Measurements from ENCODE around the gene CACNA2D1.

DNA sequence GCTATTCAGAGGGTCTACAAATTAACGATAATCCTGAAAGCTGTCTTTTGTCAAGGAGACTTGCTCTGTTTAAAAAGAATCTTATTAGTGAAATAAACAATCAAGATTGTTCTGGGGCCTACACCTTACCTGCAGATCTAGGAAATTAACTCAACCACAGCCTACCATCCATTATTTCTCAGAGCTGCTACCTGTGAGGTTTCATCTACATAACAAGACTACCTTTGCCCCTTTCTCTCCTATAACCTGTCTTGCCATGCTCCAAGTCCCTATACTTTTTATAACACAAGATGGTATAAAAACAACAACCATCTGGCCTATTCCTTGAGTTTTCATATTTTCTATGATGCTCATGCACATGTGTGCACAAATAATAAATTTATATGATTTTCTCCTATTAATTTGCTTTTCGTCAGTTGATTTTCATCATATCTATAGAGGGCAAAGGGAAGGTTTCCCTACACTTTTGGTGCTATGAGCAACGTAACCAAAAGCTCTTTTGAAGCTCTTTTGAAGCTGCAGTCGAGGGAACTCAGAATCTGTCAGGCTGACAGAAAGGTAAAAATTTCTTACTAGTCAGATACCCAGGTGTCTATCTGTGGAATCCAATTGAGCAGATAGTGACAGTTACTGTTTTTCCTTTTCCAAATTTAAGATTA lies 138.1 kb downstream of the CACNA2D1 start:
- TF ChIP-seq POLR2A (IDR thresholded peaks at IDR 0.05): no peak
- TF ChIP-seq, protein P1, sequence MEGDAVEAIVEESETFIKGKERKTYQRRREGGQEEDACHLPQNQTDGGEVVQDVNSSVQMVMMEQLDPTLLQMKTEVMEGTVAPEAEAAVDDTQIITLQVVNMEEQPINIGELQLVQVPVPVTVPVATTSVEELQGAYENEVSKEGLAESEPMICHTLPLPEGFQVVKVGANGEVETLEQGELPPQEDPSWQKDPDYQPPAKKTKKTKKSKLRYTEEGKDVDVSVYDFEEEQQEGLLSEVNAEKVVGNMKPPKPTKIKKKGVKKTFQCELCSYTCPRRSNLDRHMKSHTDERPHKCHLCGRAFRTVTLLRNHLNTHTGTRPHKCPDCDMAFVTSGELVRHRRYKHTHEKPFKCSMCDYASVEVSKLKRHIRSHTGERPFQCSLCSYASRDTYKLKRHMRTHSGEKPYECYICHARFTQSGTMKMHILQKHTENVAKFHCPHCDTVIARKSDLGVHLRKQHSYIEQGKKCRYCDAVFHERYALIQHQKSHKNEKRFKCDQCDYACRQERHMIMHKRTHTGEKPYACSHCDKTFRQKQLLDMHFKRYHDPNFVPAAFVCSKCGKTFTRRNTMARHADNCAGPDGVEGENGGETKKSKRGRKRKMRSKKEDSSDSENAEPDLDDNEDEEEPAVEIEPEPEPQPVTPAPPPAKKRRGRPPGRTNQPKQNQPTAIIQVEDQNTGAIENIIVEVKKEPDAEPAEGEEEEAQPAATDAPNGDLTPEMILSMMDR (IDR thresholded peaks at IDR 0.05): no peak
